Large intestine (tissue), 3 donors: ENCODE data around the gene SNX27. TPM values are rescaled to one million over a fixed set of nuclear protein-coding genes. Genes with fewer than 3 reads are reported as not detected.

Source experiments
- DNase-seq, 2 donors: peaks; one replicate each; pipeline versions ENCODE4 v3.0.0 to v3.0.0-alpha.2; 2013
- H3K27ac ChIP-seq: one replicate; pipeline ENCODE4 v1.5.1; 2013; ENCODE audit warnings: low read length
- H3K27me3 ChIP-seq: 2 replicates; pipeline ENCODE4 v1.6.1; 2013; ENCODE audit warnings: low read length; ENCODE audit not compliant: control insufficient read depth, insufficient read depth
- H3K36me3 ChIP-seq: 2 replicates; pipeline ENCODE4 v1.6.1; 2013; ENCODE audit warnings: low read length; ENCODE audit not compliant: control insufficient read depth, insufficient read depth
- H3K4me1 ChIP-seq: one replicate; pipeline ENCODE4 v1.6.1; 2013; ENCODE audit warnings: low read length; ENCODE audit not compliant: control insufficient read depth, insufficient read depth
- H3K4me3 ChIP-seq: one replicate; pipeline ENCODE4 v1.5.1; 2013; ENCODE audit warnings: low read length
- H3K9me3 ChIP-seq: one replicate; pipeline ENCODE4 v1.6.1; 2013; ENCODE audit warnings: mild to moderate bottlenecking, low read depth, low read length, moderate library complexity; ENCODE audit not compliant: control insufficient read depth
- WGBS: methylation state at CpG from one replicate; pipeline ENCODE4 v1.1.5; 2013; ENCODE audit warnings: low lambda C conversion rate; ENCODE audit not compliant: insufficient coverage; 5-methylcytosine and 5-hydroxymethylcytosine counted together
- polyA plus RNA-seq: library from polyadenylated mRNA; unstranded; fragments of 120-200 nt; gene quantifications from one replicate; pipeline ENCODE4 v1.2.1, GENCODE V29; 2013

Gene SNX27
- polyA plus RNA-seq, 1 donor, result 20.0 TPM

GRCh38 chr1:151718666-151719065 is 106.8 kb downstream of the SNX27 start:
- Histone ChIP-seq H3K4me3 (no peak overlapping the region), H3K4me1 (peaks cover 34% of the 10 kb centered on the region), H3K27me3 (no peaks in the 10 kb centered on the region), H3K36me3 (peaks cover 4% of the 10 kb centered on the region), H3K27ac (no peak overlapping the region), H3K9me3 (no peaks in the 10 kb centered on the region)
- WGBS, result no CpG with 5 or more reads among the region's 4 CpGs
- no peak for DNase-seq

GRCh38 chr1:151720125-151720524 is 108.3 kb downstream of the SNX27 start:
- WGBS, result no CpG with 5 or more reads among the region's 1 CpG
- H3K4me1 ChIP-seq, result peaks cover 24% of the 10 kb centered on the region
- H3K4me3 ChIP-seq, result no peak overlapping the region
- H3K27ac ChIP-seq, result peak overlapping the region; percentile 47
- no peaks in the 10 kb centered on the region for H3K27me3 ChIP-seq
- no peak for DNase-seq
- H3K9me3 ChIP-seq, result no peaks in the 10 kb centered on the region
- no peaks in the 10 kb centered on the region for H3K36me3 ChIP-seq

GRCh38 chr1:151720554-151720953 is 108.7 kb downstream of the SNX27 start:
- Histone ChIP-seq H3K4me1 (peaks cover 24% of the 10 kb centered on the region), H3K9me3 (no peaks in the 10 kb centered on the region), H3K36me3 (no peaks in the 10 kb centered on the region), H3K27ac (peak overlapping the region; percentile 47), H3K4me3 (peak overlapping the region; percentile 7), H3K27me3 (no peaks in the 10 kb centered on the region)
- WGBS, result 0% methylated on average over 1 of the region's 5 CpGs
- DNase-seq, result peak in 1 of 2 donors; percentile 41

GRCh38 chr1:151720974-151721787 is 109.3 kb downstream of the SNX27 start, which contains the start of gene RIIAD1:
Gene RIIAD1 (plus strand): TSS chr1:151721522. CDS start chr1:151721537, 15 bp downstream.
- Histone ChIP-seq H3K27ac (peak within 1 kb of the TSS; percentile 47), H3K36me3 (no peaks in the 10 kb centered on the region), H3K4me3 (peak within 1 kb of the TSS; percentile 33), H3K9me3 (no peaks in the 10 kb centered on the region), H3K27me3 (no peaks in the 10 kb centered on the region), H3K4me1 (peaks cover 29% of the 10 kb centered on the region)
- no peak for DNase-seq
- WGBS, result no CpG with 5 or more reads among the region's 44 CpGs

DNA sequence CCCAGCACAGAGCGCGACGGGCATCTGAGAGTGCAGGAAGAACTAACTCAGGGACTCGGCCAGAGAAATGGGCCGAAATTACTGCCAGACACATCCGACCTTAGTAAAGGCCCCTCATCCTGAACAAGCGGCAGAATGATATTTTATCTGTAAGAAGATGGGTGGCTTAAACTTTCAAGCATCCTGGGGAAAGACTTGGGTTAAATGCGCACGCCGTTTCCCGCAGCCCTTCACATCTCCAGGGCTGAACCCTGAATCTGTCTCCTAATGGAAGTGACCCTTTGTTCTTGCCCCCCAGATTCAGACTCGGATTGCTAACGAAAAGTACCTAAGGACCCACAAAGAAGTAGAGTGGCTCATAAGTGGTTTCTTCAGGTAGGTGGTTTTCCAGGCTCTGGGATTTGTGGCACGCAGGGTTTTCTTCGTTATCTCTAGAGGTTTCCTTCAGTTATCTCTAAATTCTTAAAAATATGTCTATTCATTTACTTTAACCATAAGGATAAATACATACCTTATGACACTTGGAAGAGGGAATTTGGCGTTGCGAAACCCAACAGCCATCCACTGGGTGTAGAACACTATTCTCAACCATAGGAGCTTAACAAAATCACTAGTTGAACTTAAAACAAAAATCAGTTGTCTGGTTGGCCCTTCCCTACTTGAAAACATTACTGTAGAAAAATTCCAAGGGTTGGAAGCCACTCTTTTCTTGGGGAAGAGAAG is 110.1 kb downstream of the SNX27 start:
- 92% methylated on average over 2 of the region's 17 CpGs for WGBS
- no peak for DNase-seq
- H3K27ac ChIP-seq, result no peak overlapping the region
- no peaks in the 10 kb centered on the region for H3K36me3 ChIP-seq
- H3K9me3 ChIP-seq, result no peaks in the 10 kb centered on the region
- peak overlapping the region; percentile 33 for H3K4me3 ChIP-seq
- H3K4me1 ChIP-seq, result peaks cover 35% of the 10 kb centered on the region
- no peaks in the 10 kb centered on the region for H3K27me3 ChIP-seq

DNA sequence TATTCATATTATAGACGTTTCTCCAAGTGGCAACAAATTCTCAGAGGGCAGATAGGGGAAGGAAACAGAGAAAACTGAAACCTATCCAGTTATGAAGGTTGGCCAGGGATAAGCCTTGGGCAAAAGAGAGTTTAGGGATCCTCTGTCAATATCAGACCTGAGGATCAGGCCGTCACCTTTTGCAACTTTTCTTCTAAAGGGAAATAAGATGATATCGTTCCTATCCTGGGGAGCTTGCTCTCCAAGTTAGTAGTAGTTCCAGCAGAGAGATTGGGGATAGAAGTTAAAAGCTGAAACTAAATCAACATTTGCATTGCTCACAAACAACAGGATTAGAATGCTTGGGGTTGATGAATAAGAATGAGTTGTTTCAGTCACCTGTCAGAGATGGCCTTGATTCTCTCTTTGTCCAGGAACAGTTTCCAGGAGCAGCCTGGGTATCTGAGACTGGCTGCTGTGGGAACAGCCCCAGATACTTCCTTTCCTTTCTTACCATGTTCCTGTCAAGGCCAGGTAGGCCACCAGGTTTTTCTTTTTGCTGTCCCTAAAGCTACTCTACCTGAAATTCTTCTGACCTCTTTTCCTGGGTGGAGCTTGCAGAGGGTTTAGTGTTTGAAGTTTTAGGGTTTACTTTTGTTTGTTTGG is 112.0 kb downstream of the SNX27 start:
- H3K36me3 ChIP-seq, result no peaks in the 10 kb centered on the region
- 52% methylated on average over 2 of the region's 3 CpGs for WGBS
- peaks cover 28% of the 10 kb centered on the region for H3K4me1 ChIP-seq

DNA sequence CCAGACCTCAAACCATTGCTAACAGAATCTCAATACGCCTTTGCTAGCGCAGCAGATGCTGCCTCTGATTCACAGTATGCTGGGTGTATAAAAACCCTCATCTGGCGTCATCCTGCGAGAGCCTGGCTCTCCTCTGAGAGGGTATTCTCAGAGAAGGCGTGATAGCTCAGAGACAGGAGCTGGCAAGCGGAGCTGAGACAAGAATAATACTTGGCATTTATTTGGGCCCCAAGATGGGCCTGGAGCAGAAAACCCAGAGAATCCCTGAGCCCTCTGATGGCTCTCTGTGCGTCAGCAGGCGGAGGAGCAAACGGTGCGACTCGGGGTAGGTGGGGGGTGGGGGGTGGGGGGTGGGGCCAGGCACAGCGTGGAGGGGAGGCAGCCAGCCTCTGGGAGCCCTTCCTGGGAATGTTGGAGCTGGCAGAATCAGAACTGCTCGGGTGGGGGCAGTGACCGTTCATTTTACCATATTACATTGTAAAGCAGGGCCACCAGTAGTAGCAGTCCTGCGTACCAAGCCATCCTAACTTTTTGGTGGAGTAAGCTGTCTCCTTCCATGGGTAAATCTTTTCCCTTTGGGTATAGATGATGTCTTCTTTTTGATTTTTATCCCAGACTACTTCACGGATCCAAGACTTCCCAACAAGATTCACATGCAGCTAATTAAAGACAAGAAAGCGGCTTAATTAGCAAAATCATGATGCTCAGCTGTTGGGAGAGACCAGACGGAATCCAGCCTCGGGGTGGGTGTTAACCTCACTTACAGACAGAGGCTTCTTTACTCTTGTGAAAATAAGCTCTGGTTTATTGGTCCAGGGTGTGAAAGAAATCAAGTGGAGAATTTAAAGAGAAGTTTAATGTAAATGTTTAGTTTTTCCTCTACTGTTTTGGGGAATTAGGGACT is 116.6 kb downstream of the SNX27 start:
- Histone ChIP-seq H3K27ac (no peak overlapping the region), H3K4me3 (no peak overlapping the region)
- WGBS, result 43% methylated on average over 1 of the region's 19 CpGs

More for the DNA sequence above, 112.0 kb downstream of the SNX27 start:
- H3K4me3 ChIP-seq, result no peak overlapping the region
- H3K9me3 ChIP-seq, result no peaks in the 10 kb centered on the region
- no peaks in the 10 kb centered on the region for H3K27me3 ChIP-seq
- DNase-seq, result no peak
- no peak overlapping the region for H3K27ac ChIP-seq

DNA sequence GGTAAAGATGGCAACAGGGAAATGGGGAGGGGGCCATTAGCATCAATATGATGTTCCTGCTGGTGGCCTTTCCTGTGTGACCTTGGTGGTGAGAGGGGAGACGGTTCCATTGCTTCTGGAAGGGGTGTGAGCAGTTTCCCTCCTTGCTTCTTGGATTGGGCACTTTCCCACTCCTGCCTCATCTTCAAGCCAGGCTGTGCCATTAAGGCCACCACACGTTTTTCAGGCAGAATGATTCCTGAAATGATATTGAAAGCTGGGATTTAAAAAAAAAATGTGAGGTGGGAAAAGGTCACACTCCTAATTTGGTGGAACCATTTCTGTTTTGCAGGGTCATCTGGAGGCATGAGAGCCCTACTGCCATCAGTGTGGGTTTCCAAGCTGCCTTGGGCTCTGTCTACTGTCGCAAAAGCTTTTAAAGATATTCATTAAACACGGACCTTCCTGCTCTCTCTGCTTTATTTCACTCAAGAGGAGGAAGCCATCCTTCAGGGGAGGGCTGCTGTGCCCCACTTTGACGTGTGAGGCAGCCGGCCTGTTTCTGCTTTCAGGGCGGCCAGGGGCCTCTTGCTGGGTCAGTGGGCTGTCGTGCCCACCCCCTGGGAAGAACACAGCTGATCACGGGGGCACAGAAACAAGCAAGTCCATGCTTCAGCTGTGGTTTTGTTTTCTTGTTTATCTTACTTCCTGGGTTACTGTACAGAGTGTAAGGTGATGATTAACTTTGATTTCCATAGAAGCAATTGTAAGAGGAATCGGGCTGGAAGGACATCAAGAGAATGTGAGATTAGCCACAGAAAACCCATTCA is 117.5 kb downstream of the SNX27 start:
- peaks cover 25% of the 10 kb centered on the region for H3K4me1 ChIP-seq
- 50% methylated on average over 1 of the region's 10 CpGs for WGBS
- DNase-seq, result peak in 1 of 2 donors; percentile 45
- no peak overlapping the region for H3K4me3 ChIP-seq
- H3K36me3 ChIP-seq, result no peaks in the 10 kb centered on the region
- H3K9me3 ChIP-seq, result no peaks in the 10 kb centered on the region
- H3K27ac ChIP-seq, result peak overlapping the region; percentile 51
- no peaks in the 10 kb centered on the region for H3K27me3 ChIP-seq

More for the DNA sequence above, 116.6 kb downstream of the SNX27 start:
- peak in 1 of 2 donors; percentile 20 for DNase-seq
- Histone ChIP-seq H3K4me1 (peaks cover 25% of the 10 kb centered on the region), H3K27me3 (no peaks in the 10 kb centered on the region), H3K36me3 (no peaks in the 10 kb centered on the region), H3K9me3 (no peaks in the 10 kb centered on the region)

DNA sequence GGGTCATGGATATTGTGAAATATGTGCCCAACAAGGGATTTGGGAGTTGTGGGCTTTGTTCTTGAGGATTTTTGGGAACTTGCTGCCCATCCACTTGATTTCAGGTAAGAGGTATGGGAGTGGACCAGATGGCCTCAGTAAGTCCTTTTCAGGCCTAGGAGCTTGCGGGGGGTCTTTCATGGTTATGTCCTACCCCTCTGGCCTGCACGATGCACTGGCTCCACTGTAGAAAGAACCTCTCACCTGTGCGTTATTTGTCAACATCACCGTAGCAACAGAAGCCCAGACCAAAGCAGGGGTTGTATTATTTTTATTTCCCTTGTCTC is 118.1 kb downstream of the SNX27 start:
- no CpG with 5 or more reads among the region's 4 CpGs for WGBS
- H3K27ac ChIP-seq, result no peak overlapping the region
- H3K36me3 ChIP-seq, result no peaks in the 10 kb centered on the region
- H3K4me1 ChIP-seq, result peaks cover 27% of the 10 kb centered on the region
- no peaks in the 10 kb centered on the region for H3K27me3 ChIP-seq
- H3K4me3 ChIP-seq, result no peak overlapping the region
- DNase-seq, result no peak
- H3K9me3 ChIP-seq, result no peaks in the 10 kb centered on the region
